ENCODE data around the gene UBL4A.
"Not testable (repeated sequence)": the region's sequence is repeated elsewhere in the genome, so short reads cannot be mapped to it uniquely, and the experiment has no call there.

Gene UBL4A

DNA sequence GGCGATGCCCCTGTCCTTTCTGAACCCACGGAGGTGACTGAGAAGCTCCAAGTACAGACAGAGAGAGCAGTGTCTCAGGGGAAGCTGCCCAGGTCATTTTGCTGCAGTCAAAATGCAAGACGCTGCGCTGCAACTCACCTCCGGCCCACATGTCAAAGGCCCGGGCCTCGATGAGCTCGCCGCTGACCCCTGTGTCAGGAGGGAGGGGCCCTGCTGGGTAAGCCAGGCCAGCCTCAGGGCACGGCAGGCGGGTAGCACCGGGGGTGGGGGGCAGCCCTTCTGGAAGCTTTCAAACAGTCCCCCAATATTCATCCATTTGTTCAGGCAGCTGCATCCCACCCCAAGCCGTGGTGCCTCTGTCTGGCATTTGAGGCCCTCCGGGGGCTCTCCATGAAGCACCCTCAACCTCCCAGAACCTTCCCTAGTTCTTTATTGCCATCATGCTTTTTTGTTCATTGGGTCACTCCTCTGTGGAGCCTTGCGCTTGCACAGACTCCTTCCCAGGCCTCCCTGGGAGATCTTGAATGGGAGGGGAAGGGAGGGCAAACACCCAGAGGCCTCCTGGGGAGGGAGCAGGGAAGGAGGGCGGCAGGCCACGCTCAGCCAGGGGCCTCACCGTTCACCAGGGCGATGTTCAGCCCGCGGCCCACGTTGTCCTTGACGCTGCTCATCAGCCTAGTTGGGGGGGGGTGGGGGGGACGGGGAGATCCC, 21.4 kb upstream of the UBL4A start:
- DNase-seq, result no peak

DNA sequence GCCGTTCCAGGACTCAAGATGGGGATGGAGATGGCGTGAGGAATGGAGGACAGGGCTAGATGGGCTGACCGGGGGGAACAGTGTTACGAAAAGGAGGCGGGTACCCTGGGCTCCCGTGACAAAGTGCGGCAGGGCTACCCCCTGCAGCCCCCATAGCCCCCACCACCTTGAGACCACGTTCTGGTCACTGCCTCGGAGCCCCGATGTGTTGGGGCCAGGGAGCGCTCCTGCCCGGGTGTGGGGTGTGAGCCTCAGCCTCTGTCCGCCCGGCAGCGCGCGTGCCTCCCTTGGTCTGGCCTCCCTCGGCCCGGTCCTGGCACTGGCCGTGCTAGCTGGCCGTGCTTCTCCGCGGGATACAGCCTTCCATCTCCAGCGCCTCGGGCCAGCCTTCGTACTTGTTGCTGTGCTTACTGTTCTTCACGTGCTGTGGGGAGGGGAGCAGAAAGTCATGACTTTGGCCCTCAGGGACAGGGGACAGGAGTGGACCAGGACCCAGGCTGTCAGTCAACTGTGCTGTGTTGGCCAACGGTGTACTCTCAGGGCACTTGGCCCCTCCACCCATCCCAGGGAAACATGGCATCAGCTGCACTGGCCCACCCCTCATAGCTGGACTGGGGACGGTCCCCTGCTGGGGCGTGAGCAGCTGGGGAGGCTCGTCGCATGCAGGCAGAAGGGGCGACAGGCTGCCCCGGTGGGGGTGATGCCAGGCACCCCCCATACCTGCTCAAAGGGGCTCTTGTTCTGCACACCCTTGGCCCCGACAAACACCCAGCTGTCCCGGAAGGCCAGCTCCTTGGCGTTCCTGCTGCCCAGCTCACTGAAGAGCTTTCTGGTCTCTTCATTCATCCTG, 20.3 kb upstream of the UBL4A start:
- no peak for DNase-seq

DNA sequence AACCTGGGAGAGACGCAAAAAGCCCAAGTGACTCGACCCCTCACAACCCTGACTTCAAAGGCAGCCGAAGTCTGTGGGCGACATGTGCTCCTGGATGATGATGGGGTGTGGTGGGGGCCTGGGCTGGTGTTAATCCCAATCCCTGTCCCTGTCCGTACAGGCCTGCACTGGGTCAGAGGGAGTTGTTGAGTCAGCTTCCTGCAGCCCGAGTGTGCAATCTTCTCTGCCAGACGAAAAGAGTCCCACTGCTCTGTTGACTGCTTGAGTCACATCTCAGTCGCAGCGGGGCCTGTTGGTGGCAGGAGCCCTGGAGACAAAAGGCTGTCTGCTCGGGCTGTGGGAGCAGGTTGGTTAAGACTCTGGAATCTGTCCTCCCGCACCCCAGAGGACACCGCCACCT, 19.3 kb upstream of the UBL4A start:
- no peak for DNase-seq

GRCh38 chrX:154502989-154503388, 16.6 kb upstream of the UBL4A start:
- no peak for DNase-seq

GRCh38 chrX:154502098-154502497, 15.7 kb upstream of the UBL4A start:
- DNase-seq, result no peak

DNA sequence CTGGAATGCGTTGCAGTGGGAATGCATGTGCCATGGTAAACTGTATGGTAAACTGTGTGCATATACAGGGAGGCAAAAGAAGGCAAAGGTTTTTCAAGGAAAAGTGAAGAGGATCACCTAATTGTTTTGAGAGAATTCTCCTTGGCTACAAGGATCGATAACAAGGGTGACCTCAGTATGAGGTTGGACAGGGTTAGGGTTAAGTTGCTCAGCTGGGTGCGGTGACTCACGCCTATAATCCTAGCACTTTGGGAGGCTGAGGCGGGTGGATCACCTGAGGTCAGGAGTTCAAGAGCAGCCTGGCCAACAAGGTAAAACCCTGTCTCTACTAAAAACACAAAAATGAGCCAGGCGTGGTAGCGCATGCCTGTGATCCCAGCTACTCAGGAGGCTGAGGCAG, 15.0 kb upstream of the UBL4A start:
- not testable (repeated sequence) for DNase-seq

GRCh38 chrX:154496591-154497137, 10.2 kb upstream of the UBL4A start:
- not testable (repeated sequence) for DNase-seq

GRCh38 chrX:154495472-154495922, 9.1 kb upstream of the UBL4A start:
- DNase-seq, result no peak

GRCh38 chrX:154494715-154495114, 8.3 kb upstream of the UBL4A start:
- no peak for DNase-seq

GRCh38 chrX:154490414-154491083, 4.1 kb upstream of the UBL4A start, which contains the start of gene SLC10A3:
Gene SLC10A3, minus strand, starts transcription at chrX:154490629. Its CDS starts 1,689 bp downstream, at chrX:154488940.
- DNase-seq, result peak; percentile 88

GRCh38 chrX:154490021-154490413, 3.6 kb upstream of the UBL4A start:
- DNase-seq, result no peak

GRCh38 chrX:154489182-154489581, 2.8 kb upstream of the UBL4A start:
- DNase-seq, result no peak

DNA sequence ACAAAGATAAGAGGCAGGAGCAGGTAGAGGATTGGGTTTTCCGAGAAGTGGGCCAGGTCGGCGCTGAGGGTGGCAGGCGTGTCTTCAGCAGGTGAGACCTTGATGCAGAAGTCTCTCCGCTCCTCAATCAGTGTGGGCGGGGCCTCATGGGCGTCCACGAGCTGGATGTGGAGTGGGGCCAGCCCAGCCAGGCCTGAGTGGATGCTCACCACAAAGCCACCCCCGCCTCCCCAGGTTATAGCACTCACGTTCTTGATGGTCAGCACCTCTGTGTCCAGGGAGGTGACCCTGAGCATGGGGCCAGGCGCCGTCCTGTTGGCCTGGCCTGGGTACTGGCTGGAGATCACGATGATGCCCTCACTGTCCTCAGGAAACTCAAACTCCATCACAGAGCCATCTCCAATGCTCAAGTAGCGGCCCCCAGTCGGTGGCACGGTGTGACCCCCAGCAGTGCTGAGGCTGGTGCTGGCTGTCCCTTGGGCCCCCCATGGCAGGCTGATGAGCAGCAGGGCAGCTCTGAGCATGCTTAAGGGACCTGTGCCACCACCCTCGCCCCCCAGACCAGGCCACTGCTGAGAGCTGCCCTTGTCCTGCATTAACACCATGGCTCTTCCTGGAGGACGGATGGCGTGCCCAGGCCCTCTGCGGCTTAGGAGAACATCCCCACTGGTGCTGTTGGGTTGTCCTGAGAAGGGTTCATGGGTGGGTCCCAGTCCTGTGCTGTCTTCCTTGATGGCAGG, 2.1 kb upstream of the UBL4A start:
- DNase-seq, result no peak

GRCh38 chrX:154487518-154488290, 1.3 kb upstream of the UBL4A start:
- DNase-seq, result no peak

DNA sequence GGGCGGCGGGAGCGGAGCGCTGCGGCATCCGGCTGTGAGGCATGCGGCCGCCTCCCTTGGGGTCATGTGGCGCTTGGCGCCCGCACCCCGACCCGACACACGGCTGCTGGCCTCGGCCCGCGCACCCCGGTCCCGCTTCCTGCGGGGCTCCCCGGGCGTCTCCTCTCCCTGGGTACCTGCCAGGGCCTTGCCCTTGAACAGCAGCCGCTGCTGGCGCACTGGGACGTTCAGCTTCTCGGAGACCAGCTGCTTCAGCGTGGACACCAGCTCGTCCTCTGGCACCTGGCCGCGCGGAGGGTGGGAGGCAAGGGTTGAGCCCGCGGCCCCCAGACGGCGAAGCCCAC, 391 bp downstream of the UBL4A start:
- DNase-seq, result no peak

GRCh38 chrX:154485150-154486051, 1.0 kb downstream of the UBL4A start:
- DNase-seq, result no peak

DNA sequence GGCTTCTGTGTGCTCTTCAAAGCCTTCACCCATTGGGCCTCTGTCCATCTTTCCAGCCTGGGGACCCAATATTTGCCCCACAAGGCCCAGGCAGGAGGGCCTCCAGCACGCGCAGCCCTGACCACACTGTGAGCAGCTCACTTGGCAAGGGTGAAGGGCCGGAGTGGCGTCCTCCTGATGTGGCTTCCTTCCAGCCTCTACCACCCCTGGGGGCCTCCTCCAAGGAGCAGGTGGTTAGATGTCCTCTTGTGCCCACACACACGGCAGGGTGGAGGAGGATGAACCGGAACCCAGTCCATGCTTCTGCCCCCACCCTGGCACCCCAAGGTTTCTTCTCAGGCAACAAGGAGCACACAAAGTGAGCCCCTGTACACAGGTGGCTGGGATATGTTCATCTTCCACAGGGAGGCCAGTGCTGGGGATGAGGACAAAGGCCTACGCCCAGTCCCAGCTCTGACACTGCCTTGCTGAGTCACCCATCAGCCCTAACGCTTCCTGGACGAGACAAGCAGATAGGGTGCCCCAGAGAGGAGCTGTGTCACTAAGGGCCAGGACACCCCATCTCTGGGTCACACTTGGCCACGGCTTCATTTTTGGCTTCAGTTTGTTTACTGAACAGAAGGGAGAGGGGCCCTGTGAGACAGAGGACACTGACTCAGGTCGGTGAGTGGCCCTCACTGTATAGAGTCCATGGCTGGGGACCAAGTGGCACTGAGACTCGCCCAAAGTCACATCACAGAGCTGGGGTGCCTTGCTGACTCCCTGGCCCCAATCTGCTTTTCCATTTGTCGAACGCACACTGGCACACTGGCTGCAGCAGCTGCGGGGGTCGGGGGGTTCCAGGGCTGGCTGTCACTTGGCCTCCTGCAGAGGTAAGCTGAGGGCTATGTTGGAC, 1.9 kb downstream of the UBL4A start:
- no peak for DNase-seq

DNA sequence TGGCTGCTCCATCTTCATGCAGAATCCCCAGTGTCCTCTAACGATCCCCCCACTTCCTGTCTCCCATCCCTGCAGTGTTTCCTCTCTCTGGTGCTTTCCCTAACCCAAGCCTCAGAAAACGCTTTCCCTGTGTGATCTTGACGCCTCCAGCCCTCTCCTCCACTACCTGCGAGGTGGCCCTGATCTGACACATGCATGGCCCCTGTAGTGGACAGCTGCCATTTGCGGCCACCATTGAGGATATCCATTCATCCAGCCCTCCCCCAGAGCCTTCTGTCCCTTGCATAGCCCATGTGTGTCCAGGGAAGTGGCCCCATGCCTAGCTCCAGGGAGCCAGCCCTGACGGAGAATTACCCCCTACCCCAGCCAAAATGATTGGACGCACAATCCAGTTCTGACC, 3.1 kb downstream of the UBL4A start:
- no peak for DNase-seq

DNA sequence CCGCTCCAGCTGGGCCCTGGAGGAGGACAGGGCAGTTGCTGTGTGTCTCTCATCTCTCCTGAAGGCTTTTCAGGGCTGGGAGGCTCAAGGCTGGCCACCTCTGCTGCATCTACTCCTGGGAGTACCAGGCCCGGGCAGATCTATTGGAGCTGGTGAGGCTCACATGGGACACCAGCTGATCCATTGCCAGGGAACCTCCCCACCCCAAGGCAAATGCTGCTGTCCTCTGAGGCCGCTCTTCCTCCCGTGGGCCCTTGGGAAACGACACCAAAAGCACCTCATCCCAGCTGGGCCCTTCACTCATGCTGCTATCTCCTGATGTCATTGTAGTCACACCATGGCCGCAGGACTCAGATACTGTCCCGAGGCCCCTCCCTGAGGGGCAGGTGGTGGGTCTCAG, 3.6 kb downstream of the UBL4A start:
- DNase-seq, result no peak

Data from NCI-H748 treated with DMSO at 0.1 percent for 48 hours (cell line).